Measurements from ENCODE around the gene ARL8B. TPM values are rescaled to one million over a fixed set of nuclear protein-coding genes. Genes with fewer than 3 reads are reported as not detected.
A peak's percentile ranks its signal among the peaks of the same experiment; 100 is the strongest.

ARL8B gene
- total and polyA plus RNA-seq, 10 of the 15 experiments (the other 5 are each of a cell fraction or from before 2014, with no cell fraction given) = 22.0 to 80.6 (median 43.7) TPM

DNA sequence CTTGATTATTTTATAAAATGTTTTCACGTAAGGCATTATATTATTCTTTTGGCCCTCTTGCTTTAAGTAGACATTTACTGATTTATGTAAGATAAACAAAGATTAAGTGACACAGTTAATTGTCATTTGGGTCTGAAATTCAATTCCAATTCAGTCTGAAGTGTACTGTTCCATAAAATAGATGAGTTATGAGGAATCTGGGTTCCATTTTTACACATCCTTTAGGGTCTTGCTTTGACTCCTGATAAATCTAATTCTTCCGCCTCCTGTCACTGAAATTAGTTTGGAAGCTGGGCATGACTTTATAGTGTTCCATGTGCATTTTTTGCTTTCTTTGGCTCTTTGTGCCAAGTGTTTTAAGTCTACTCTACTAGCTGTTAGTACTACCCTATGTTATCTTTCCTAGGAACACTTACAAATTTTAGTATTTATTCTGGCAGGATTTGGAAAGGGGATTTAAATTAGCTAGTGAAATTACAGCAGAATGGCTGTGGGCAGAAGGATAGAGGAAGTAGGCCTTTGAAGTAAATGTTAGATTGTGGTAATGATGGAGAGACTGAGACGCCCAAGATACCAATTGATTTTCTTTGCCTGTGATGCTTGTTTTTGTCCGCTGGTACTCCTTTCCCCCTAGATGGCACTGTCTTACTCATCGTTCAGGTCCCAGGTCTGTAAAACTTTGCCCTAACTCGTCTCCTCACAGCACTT lies 14.3 kb downstream of the ARL8B start (continued):
- TF ChIP-seq ZNF274 (IDR thresholded peaks at IDR 0.05; ENCODE audit: insufficient read depth, insufficient read length) = no peak
- no peak for TF ChIP-seq ZNF592 (IDR thresholded peaks at IDR 0.05)
- peak; percentile 49 for TF ChIP-seq RUNX3 (IDR thresholded peaks at IDR 0.05; ENCODE audit: low read length)
- no peak for TF ChIP-seq IRF3 (IDR thresholded peaks at IDR 0.05)
- peak; percentile 83 for TF ChIP-seq RAD21 (IDR thresholded peaks at IDR 0.05; ENCODE audit: insufficient read depth, low read depth, low read length)
- no peak for TF ChIP-seq NR2F1 (conservative IDR thresholded peaks at IDR 0.05)
- TF ChIP-seq FOXM1 (IDR thresholded peaks at IDR 0.05; ENCODE audit: low read depth, low read length) = no peak
- TF ChIP-seq ZBED1 (IDR thresholded peaks at IDR 0.05; ENCODE audit: borderline replicate concordance) = no peak
- no peak for TF ChIP-seq EGR1 (IDR thresholded peaks at IDR 0.05; ENCODE audit: borderline replicate concordance in 1 of 2, low read depth in 2 of 2, low read length in 2 of 2)
- no peak for TF ChIP-seq GABPA (IDR thresholded peaks at IDR 0.05; ENCODE audit: low read depth)
- TF ChIP-seq FOS (IDR thresholded peaks at IDR 0.05; ENCODE audit: borderline replicate concordance, extremely low read depth, insufficient read length) = no peak
- TF ChIP-seq ATF7 (IDR thresholded peaks at IDR 0.05; ENCODE audit: low read depth) = no peak
- TF ChIP-seq MXI1 (IDR thresholded peaks at IDR 0.05; ENCODE audit: low read depth, low read length) = no peak; the same call in 1 of the 2 replicates
- no peak for TF ChIP-seq SMAD5 (IDR thresholded peaks at IDR 0.05; ENCODE audit: low read depth)
- TF ChIP-seq BRCA1 (IDR thresholded peaks at IDR 0.05; ENCODE audit: low read depth, low read length) = no peak
- no peak for TF ChIP-seq E2F4 (IDR thresholded peaks at IDR 0.05; ENCODE audit: low read depth, low read length)
- TF ChIP-seq SMC3 (IDR thresholded peaks at IDR 0.05; ENCODE audit: borderline replicate concordance, low read length) = peak; percentile 68; the same call in 1 of the 2 replicates
- TF ChIP-seq CBFB (IDR thresholded peaks at IDR 0.05; ENCODE audit: low read depth) = no peak
- peak; percentile 30; the same call in 1 of the 2 replicates for TF ChIP-seq NFIC (IDR thresholded peaks at IDR 0.05; ENCODE audit: low read depth, low read length)
- no peak for TF ChIP-seq RB1 (IDR thresholded peaks at IDR 0.05; ENCODE audit: borderline replicate concordance)

All from GM12878 (cell line).